Glutamatergic neuron (in vitro differentiated cells): ENCODE measurements around the gene F12. TPM values are rescaled to one million over a fixed set of nuclear protein-coding genes. Genes with fewer than 3 reads are reported as not detected.

Experiments
- DNase-seq: peaks from one replicate; pipeline ENCODE4 v3.0.0; 2022
- H3K27ac Mint-ChIP-seq: one replicate; pipeline ENCODE4 v1.8.0; 2020; ENCODE audit warnings: mild to moderate bottlenecking, mixed read lengths, inconsistent platforms; ENCODE audit not compliant: unreplicated experiment
- H3K27me3 Mint-ChIP-seq: one replicate; pipeline ENCODE4 v1.8.0; 2020; ENCODE audit warnings: mild to moderate bottlenecking, moderate library complexity, mixed read lengths, inconsistent platforms; ENCODE audit not compliant: unreplicated experiment
- H3K36me3 Mint-ChIP-seq: one replicate; pipeline ENCODE4 v1.8.0; 2020; ENCODE audit warnings: mild to moderate bottlenecking, mixed read lengths, inconsistent platforms; ENCODE audit not compliant: unreplicated experiment
- H3K4me1 Mint-ChIP-seq: one replicate; pipeline ENCODE4 v1.8.0; 2020; ENCODE audit warnings: mild to moderate bottlenecking, low read depth, mixed read lengths, inconsistent platforms; ENCODE audit not compliant: unreplicated experiment
- H3K4me3 Mint-ChIP-seq: one replicate; pipeline ENCODE4 v1.8.0; 2020; ENCODE audit warnings: mild to moderate bottlenecking, mixed read lengths, inconsistent platforms; ENCODE audit not compliant: unreplicated experiment
- H3K9me3 Mint-ChIP-seq: one replicate; pipeline ENCODE4 v1.8.0; 2020; ENCODE audit warnings: mild to moderate bottlenecking, moderate library complexity, mixed read lengths, inconsistent platforms; ENCODE audit not compliant: unreplicated experiment
- total RNA-seq: library from RNA; stranded (reverse); fragmentation: NEBNext Ultra II Directional; extraction: Animal tissue kit (Norgen Biotek cat#: 25700); gene quantifications from one replicate; pipeline ENCODE4 v1.2.1, GENCODE V29; 2021; ENCODE audit not compliant: unreplicated experiment
- TF ChIP-seq, protein P1 (sequence below): fragments of 200-600 bp; sonication (generic); IDR thresholded peaks from one replicate; pipeline ENCODE4 v1.5.0; 2021; ENCODE audit not compliant: partially characterized antibody, unreplicated experiment

F12 gene
- total RNA-seq, 1 donor from 2014 or later, result 5.4 TPM

DNA sequence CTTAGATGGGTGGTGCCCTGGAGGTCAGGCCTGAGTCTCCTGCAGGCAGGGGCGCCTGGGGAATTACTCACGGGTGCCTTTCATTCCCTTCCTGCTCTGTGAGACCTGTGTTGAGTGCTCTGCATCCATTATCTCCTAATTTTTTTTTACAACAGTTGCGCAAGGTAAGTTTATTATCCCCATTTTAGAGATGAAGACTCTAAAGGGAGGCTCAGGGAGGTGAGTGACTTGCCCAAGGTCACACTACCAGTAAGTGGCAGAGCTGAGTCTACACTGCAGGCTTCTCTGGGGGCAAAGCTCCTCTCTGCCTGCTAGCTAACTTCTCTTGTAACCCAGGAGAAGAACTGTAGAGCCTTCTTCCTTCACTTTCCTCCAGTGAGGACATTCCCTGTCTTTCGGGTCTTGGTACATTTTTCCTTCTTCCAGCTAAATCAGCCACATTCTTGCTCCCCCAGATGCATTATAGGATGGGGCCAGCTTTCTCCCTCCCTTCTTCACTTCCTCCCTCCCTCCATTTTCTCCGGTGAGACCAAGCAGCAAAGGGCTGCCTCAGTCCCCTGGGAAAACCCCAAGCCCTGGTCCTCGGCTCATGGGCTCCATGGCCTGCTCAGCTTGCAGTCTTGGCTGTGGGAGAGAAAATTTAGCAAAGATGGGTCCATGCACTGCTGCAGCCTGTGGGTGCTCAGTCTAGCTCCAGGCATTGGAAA is 39.0 kb upstream of the F12 start:
- H3K36me3 Mint-ChIP-seq, result no peaks in the 10 kb centered on the region
- peaks cover 33% of the 10 kb centered on the region for H3K9me3 Mint-ChIP-seq
- DNase-seq, result no peak
- no peak overlapping the region for H3K27ac Mint-ChIP-seq
- TF ChIP-seq, protein P1, sequence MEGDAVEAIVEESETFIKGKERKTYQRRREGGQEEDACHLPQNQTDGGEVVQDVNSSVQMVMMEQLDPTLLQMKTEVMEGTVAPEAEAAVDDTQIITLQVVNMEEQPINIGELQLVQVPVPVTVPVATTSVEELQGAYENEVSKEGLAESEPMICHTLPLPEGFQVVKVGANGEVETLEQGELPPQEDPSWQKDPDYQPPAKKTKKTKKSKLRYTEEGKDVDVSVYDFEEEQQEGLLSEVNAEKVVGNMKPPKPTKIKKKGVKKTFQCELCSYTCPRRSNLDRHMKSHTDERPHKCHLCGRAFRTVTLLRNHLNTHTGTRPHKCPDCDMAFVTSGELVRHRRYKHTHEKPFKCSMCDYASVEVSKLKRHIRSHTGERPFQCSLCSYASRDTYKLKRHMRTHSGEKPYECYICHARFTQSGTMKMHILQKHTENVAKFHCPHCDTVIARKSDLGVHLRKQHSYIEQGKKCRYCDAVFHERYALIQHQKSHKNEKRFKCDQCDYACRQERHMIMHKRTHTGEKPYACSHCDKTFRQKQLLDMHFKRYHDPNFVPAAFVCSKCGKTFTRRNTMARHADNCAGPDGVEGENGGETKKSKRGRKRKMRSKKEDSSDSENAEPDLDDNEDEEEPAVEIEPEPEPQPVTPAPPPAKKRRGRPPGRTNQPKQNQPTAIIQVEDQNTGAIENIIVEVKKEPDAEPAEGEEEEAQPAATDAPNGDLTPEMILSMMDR, result no peak
- H3K4me3 Mint-ChIP-seq, result peak overlapping the region; percentile 75
- H3K27me3 Mint-ChIP-seq, result peaks cover 34% of the 10 kb centered on the region
- H3K4me1 Mint-ChIP-seq, result peaks cover 11% of the 10 kb centered on the region

DNA sequence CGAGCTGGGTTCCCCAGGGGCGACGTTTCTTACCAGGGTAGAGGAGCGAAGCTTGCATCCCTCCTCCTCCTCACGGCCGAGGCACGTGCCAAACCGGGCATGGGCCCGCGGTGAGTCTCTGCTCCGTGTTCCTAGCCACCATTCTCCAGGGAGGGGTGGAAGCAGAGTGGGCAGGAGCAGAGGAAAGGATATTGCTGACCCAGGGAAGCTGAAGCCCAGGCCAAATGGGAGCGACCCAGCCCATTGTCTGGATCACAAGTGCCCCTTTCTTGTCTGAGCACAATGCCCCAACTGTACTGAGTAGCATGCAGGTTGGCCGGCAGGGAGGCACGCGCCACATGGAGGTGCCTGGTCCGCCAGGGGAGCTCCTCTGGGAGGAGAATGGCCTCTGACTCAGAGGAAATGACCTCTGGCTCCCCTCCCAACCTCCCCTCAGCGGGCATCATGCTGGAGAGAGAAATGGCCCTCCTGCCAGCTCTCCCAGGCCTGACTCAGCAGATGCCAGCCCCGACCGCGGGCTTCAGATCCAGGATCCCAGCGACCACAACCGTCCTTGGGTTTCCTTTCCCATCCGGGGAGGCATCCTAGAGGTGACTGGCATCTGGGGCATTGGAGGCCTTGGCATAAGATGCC is 38.4 kb upstream of the F12 start:
- Mint-ChIP-seq H3K4me3 (peak overlapping the region; percentile 68), H3K9me3 (peaks cover 28% of the 10 kb centered on the region), H3K27me3 (peaks cover 29% of the 10 kb centered on the region), H3K27ac (no peak overlapping the region), H3K4me1 (peaks cover 11% of the 10 kb centered on the region), H3K36me3 (no peaks in the 10 kb centered on the region)
- DNase-seq, result no peak
- TF ChIP-seq, protein P1, result no peak

DNA sequence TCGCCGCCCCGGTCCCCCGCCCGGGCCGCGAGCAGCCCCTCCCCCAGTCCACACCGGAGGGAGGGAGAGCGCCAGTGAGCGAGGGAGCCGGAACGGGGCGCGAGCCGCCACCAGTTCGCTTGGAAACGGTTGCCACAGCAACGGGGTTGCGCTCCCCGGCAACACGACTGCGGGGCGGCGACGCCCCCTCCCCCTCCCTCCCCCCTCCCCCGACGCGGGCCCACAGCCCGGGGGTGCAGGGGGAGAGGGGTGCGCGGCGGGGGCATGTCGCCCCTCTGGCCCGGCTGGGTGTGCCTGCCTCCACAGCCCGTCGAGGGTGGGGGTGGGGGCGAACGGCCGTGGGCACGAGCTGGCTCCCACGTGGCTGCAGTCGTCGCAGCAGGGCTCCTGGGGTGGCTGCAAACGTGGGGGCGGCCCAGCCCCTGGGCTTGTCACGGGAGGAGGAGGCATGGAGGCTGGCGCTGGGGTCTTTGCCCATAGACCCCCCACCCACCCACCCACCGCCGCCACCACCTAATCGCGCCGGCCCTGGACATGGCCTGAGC is 37.8 kb upstream of the F12 start:
- Mint-ChIP-seq H3K4me1 (peaks cover 11% of the 10 kb centered on the region), H3K4me3 (no peak overlapping the region), H3K27me3 (peaks cover 28% of the 10 kb centered on the region), H3K9me3 (peaks cover 26% of the 10 kb centered on the region), H3K27ac (no peak overlapping the region), H3K36me3 (no peaks in the 10 kb centered on the region)
- TF ChIP-seq, protein P1, result no peak
- peak; percentile 78 for DNase-seq

DNA sequence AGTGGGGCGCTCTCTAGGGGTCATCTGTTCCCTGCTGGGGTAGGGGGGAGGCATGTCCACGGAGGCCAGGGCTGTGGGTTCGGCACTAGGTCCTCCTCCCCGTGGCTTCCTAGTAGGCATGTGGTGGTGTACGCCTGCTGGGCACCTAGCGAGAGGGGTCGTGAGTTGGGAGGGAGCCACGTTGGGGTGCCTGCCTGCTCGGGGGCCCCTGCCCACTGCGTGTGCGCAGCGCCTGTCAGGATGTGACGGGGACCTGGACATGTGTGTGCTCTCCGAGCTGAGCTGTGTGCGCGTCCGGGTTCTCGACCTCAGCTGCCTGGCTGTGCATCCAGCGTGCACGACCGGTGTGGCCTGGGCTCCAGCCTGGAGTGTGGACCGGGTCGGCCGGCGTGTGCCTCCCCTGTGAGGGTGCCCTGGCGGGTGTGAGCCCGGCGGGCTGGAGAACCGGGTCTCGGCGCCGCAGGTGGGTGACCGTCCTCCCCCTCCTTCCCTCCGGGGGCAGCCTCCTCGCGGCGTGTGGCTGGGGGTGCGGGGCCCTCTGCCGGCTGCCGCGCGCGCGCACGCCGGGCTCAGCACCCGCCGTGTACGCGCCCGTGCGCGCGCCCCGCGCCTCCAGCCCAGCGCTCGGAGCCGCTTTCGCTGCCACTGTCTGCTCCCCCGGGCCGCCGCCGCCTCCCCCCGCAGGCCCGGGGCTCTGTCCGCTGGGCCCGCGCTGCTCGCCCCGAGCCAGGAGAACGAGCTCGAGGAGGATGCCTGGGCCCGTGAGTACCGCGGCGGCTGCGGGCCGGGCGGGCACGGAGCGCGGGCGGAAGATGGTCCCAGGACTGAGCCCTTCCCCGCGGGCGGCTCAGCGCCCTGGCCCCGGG is 37.1 kb upstream of the F12 start, which contains the start of gene PRR7:
Gene PRR7 (plus strand): TSS at position 615 of the 866 bp plus-strand sequence. CDS start 8,254 bp downstream, outside the sequence.
- Mint-ChIP-seq H3K27ac (peak within 1 kb of the TSS; percentile 71), H3K36me3 (no peaks in the 10 kb centered on the region), H3K27me3 (peaks cover 26% of the 10 kb centered on the region), H3K9me3 (peaks cover 23% of the 10 kb centered on the region), H3K4me3 (peak within 1 kb of the TSS; percentile 73), H3K4me1 (peaks cover 15% of the 10 kb centered on the region)
- peak; percentile 68 for DNase-seq
- TF ChIP-seq, protein P1, result no peak
